Cardiac muscle cell (in vitro differentiated cells and primary cell): ENCODE measurements around the gene ETDA. TPM values are rescaled to one million over a fixed set of nuclear protein-coding genes. Genes with fewer than 3 reads are reported as not detected.
A peak's percentile ranks its signal among the peaks of the same experiment; 100 is the strongest.

Source experiments
- DNase-seq, 2 donors: peaks; one replicate each; pipeline versions ENCODE4 v3.0.0 to v3.0.0-alpha.2; 2010 to 2017; ENCODE audit warnings: low read depth in 1 of 2, low spot score in 1 of 2
- H3K27ac ChIP-seq: fragments of 200-600 bp; sonication (generic); 2 replicates; pipeline ENCODE4 v1.5.1; 2016
- H3K27me3 ChIP-seq: fragments of 200-600 bp; sonication (generic); 2 replicates; pipeline ENCODE4 v1.6.0; 2016; ENCODE audit warnings: control low read depth
- H3K36me3 ChIP-seq: fragments of 200-600 bp; sonication (generic); 2 replicates; pipeline ENCODE4 v1.5.1; 2016; ENCODE audit warnings: control low read depth
- H3K4me1 ChIP-seq: fragments of 200-600 bp; sonication (generic); 2 replicates; pipeline ENCODE4 v1.8.1; 2017; ENCODE audit warnings: low read depth, mild to moderate bottlenecking, mixed run types
- H3K4me3 ChIP-seq: fragments of 200-600 bp; sonication (generic); 2 replicates; pipeline ENCODE4 v1.5.1; 2016; ENCODE audit warnings: mild to moderate bottlenecking
- H3K9me3 ChIP-seq: fragments of 200-600 bp; sonication (generic); 2 replicates; pipeline ENCODE4 v1.5.1; 2017; ENCODE audit warnings: low read depth, mild to moderate bottlenecking, control low read depth
- CTCF ChIP-seq: IDR thresholded peaks from 2 replicates; pipeline ENCODE4 v1.5.1; 2012; ENCODE audit warnings: low read depth, mild to moderate bottlenecking, low read length
- polyA plus RNA-seq: library from polyadenylated mRNA; unstranded; fragments of >200 nt; fragmentation: Nextera tagmentation; extraction: Ambion mirVana; gene quantifications from 2 replicates; pipeline ENCODE4 v1.2.1, GENCODE V29; 2016
- total RNA-seq: library from RNA; depleted of rRNA; stranded (reverse); fragments of >200 nt; gene quantifications from 2 replicates; pipeline ENCODE4 v1.2.3, GENCODE V29; 2016

Gene ETDA
- total and polyA plus RNA-seq, 2 experiments from 2014 or later, result not detected

GRCh38 chrX:135295238-135295943 is 43.5 kb downstream of the ETDA start:
- Histone ChIP-seq H3K4me3 (peak overlapping the region; percentile 29), H3K27ac (no peak overlapping the region), H3K27me3 (no peaks in the 10 kb centered on the region), H3K4me1 (no peaks in the 10 kb centered on the region), H3K36me3 (no peaks in the 10 kb centered on the region), H3K9me3 (no peaks in the 10 kb centered on the region)
- TF ChIP-seq CTCF, result peak; percentile 43
- peak; percentile 55 for DNase-seq

GRCh38 chrX:135295944-135296305 is 44.1 kb downstream of the ETDA start:
- Histone ChIP-seq H3K4me3 (peak overlapping the region; percentile 29), H3K27me3 (no peaks in the 10 kb centered on the region), H3K36me3 (no peaks in the 10 kb centered on the region), H3K27ac (no peak overlapping the region), H3K9me3 (no peaks in the 10 kb centered on the region), H3K4me1 (no peaks in the 10 kb centered on the region)
- no peak for TF ChIP-seq CTCF
- no peak for DNase-seq

- no peak for DNase-seq
- H3K4me3 ChIP-seq, result no peak overlapping the region
- no peaks in the 10 kb centered on the region for H3K27me3 ChIP-seq
- H3K27ac ChIP-seq, result no peak overlapping the region
- no peaks in the 10 kb centered on the region for H3K9me3 ChIP-seq
- H3K36me3 ChIP-seq, result no peaks in the 10 kb centered on the region
- no peaks in the 10 kb centered on the region for H3K4me1 ChIP-seq
- TF ChIP-seq CTCF, result no peak
Observed at GRCh38 chrX:135302269-135302873, 50.5 kb downstream of the ETDA start.

Other genes with a start within 250 kb of the ETDA start
- 24.4 and 32.3 TPM in 2 replicates for gene RTL8B, start 229.5 kb upstream of the ETDA start, total RNA-seq
- gene RTL8B, start 229.5 kb upstream of the ETDA start, polyA plus RNA-seq, result 49.3 and 68.8 TPM in 2 replicates
- gene RTL8C, start 219.7 kb upstream of the ETDA start, total RNA-seq, result 241 and 327 TPM in 2 replicates
- gene RTL8C, start 219.7 kb upstream of the ETDA start, polyA plus RNA-seq, result 562 and 724 TPM in 2 replicates
- gene RTL8A, start 199.9 kb upstream of the ETDA start, total RNA-seq, result 45.9 and 58.5 TPM in 2 replicates
- gene RTL8A, start 199.9 kb upstream of the ETDA start, polyA plus RNA-seq, result 211 and 216 TPM in 2 replicates
- gene SMIM10L2B, start 153.3 kb upstream of the ETDA start, total RNA-seq, result 19.4 and 29.3 TPM in 2 replicates
- 13.7 and 20.1 TPM in 2 replicates for gene SMIM10L2B, start 153.3 kb upstream of the ETDA start, polyA plus RNA-seq
- gene ETDB, start 131.5 kb upstream of the ETDA start, total RNA-seq, result not detected in 2 replicates
- not detected in 2 replicates for gene ETDB, start 131.5 kb upstream of the ETDA start, polyA plus RNA-seq
- not detected in 2 replicates for gene CT55, start 80.7 kb upstream of the ETDA start, total RNA-seq
- gene CT55, start 80.7 kb upstream of the ETDA start, polyA plus RNA-seq, result not detected in 2 replicates
- not detected in 2 replicates for gene ETDC, start 57.4 kb downstream of the ETDA start, total RNA-seq
- gene ETDC, start 57.4 kb downstream of the ETDA start, polyA plus RNA-seq, result not detected in 2 replicates
- gene ZNF75D, start 92.0 kb downstream of the ETDA start, total RNA-seq, result 5.4 and 6.6 TPM in 2 replicates
- 6.1 and 6.5 TPM in 2 replicates for gene ZNF75D, start 92.0 kb downstream of the ETDA start, polyA plus RNA-seq
- gene ZNF449, start 92.7 kb downstream of the ETDA start, total RNA-seq, result 5.1 and 18.5 TPM in 2 replicates
- gene ZNF449, start 92.7 kb downstream of the ETDA start, polyA plus RNA-seq, result 11.8 and 27.8 TPM in 2 replicates
- 10.7 and 17.2 TPM in 2 replicates for gene SMIM10L2A, start 169.9 kb downstream of the ETDA start, total RNA-seq
- gene SMIM10L2A, start 169.9 kb downstream of the ETDA start, polyA plus RNA-seq, result 9.0 and 12.8 TPM in 2 replicates